Right forelimb (tissue), 1 donor: Measurements from ENCODE around the gene WNT7B.

Experiments used
- DNase-seq: peaks from one replicate; pipeline ENCODE4 v3.0.0-alpha.2; 2018

The WNT7B gene

GRCh38 chr22:45969801-45970470 is 7.0 kb downstream of the WNT7B start:
- DNase-seq: no peak

GRCh38 chr22:45969414-45969799 is 7.6 kb downstream of the WNT7B start:
- no peak for DNase-seq

- DNase-seq: no peak
Measured at GRCh38 chr22:45968751-45969413, 8.1 kb downstream of the WNT7B start.

GRCh38 chr22:45968003-45968650 is 8.8 kb downstream of the WNT7B start:
- no peak for DNase-seq

GRCh38 chr22:45966895-45967365 is 10.0 kb downstream of the WNT7B start:
- DNase-seq: no peak

GRCh38 chr22:45966320-45966894 is 10.6 kb downstream of the WNT7B start:
- DNase-seq: no peak

GRCh38 chr22:45965563-45965962 is 11.4 kb downstream of the WNT7B start:
- no peak for DNase-seq

- no peak for DNase-seq
Measured at GRCh38 chr22:45964926-45965527, 11.9 kb downstream of the WNT7B start.

- DNase-seq: no peak
Measured at GRCh38 chr22:45964372-45964771, 12.6 kb downstream of the WNT7B start.

- no peak for DNase-seq
Measured at GRCh38 chr22:45963821-45964220, 13.1 kb downstream of the WNT7B start.

- no peak for DNase-seq
Measured at GRCh38 chr22:45962756-45963324, 14.1 kb downstream of the WNT7B start.

GRCh38 chr22:45962434-45962718 is 14.6 kb downstream of the WNT7B start:
- no peak for DNase-seq

GRCh38 chr22:45961679-45962433 is 15.1 kb downstream of the WNT7B start:
- DNase-seq: no peak

- DNase-seq: no peak
Measured at GRCh38 chr22:45960477-45961386, 16.2 kb downstream of the WNT7B start.

GRCh38 chr22:45959719-45960476 is 17.1 kb downstream of the WNT7B start:
- no peak for DNase-seq

- no peak for DNase-seq
Measured at GRCh38 chr22:45958971-45959370, 18.0 kb downstream of the WNT7B start.

GRCh38 chr22:45957826-45958225 is 19.1 kb downstream of the WNT7B start:
- DNase-seq: no peak

GRCh38 chr22:45953178-45953577 is 23.8 kb downstream of the WNT7B start:
- no peak for DNase-seq

- no peak for DNase-seq
Measured at GRCh38 chr22:45952553-45952952, 24.4 kb downstream of the WNT7B start.

GRCh38 chr22:45952151-45952550 is 24.8 kb downstream of the WNT7B start:
- no peak for DNase-seq

- DNase-seq: no peak
Measured at GRCh38 chr22:45949891-45950290, 27.1 kb downstream of the WNT7B start.
